Gastroesophageal sphincter (tissue), 3 donors: ENCODE data around the gene SYT15.

ENCODE experiments used
- POLR2A ChIP-seq, 2 donors: fragments of 450-650 bp; IDR thresholded peaks; one replicate each; pipeline ENCODE4 v1.6.1; 2017; ENCODE audit warnings: antibody characterized with exemption in 2 of 2, mild to moderate bottlenecking in 2 of 2, moderate library complexity in 1 of 2
- TF ChIP-seq, protein P1 (sequence below), 4 experiments: fragments of 200-600 bp in 2 of 4; fragments of 450-650 bp in 2 of 4; sonication (generic) in 1 of 4; IDR thresholded peaks; one replicate each; pipeline ENCODE4 v1.5.1; 2017 to 2019; ENCODE audit warnings: antibody characterized with exemption in 4 of 4, mild to moderate bottlenecking in 2 of 4, moderate library complexity in 2 of 4

DNA sequence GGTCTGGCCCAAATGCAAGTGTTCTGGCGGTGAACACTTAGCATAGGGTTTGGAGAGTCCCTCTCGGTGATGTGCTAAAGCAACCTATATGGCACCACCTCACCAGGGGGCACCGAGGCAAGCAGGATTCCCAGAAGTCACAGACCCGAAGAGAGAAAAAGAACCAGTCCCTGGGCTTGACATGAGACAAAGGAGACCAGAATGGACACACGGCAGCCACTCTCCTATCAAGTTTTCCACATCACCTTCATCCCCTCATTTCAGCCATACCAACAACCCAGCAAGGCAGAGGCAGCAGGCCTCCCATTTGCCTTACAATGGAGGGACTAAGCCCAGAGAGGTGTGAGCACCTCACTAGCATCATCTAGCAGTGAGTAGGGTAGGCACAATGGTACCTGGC lies 42.1 kb upstream of the SYT15 start:
- no peak for TF ChIP-seq POLR2A (IDR thresholded peaks at IDR 0.05)
- TF ChIP-seq, protein P1, sequence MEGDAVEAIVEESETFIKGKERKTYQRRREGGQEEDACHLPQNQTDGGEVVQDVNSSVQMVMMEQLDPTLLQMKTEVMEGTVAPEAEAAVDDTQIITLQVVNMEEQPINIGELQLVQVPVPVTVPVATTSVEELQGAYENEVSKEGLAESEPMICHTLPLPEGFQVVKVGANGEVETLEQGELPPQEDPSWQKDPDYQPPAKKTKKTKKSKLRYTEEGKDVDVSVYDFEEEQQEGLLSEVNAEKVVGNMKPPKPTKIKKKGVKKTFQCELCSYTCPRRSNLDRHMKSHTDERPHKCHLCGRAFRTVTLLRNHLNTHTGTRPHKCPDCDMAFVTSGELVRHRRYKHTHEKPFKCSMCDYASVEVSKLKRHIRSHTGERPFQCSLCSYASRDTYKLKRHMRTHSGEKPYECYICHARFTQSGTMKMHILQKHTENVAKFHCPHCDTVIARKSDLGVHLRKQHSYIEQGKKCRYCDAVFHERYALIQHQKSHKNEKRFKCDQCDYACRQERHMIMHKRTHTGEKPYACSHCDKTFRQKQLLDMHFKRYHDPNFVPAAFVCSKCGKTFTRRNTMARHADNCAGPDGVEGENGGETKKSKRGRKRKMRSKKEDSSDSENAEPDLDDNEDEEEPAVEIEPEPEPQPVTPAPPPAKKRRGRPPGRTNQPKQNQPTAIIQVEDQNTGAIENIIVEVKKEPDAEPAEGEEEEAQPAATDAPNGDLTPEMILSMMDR (IDR thresholded peaks at IDR 0.05) = no peak
